GM12878 (cell line): Measurements from ENCODE around the gene PLG. TPM values are rescaled to one million over a fixed set of nuclear protein-coding genes. Genes with fewer than 3 reads are reported as not detected.

Source experiments
- ATAC-seq: fragments of 200-7000 bp; cut with Tn5 transposase; 3 replicates; pipeline ENCODE4 v1.9.1; 2020; ENCODE audit warnings: mild to moderate bottlenecking, moderate library complexity
- BruUV-seq: library from RNA; stranded (reverse); fragments of 400-500 nt; replicated peaks from 2 replicates; lab custom pipeline; 2021; lab: Mats Ljungman, UMichigan
- CTCF ChIA-PET: fragments of 300-600 bp; sonication (Branson Sonifier 250); formaldehyde crosslinking; extraction: SDS; loops from one replicate; lab custom pipeline; 2021; ENCODE audit warnings: inconsistent platforms; lab: Yijun Ruan, JAX
- POLR2A ChIA-PET: fragments of 350-600 bp; formaldehyde crosslinking; extraction: SDS; loops from one replicate; lab custom pipeline; 2021; ENCODE audit warnings: inconsistent platforms; lab: Charles Lee
- RAD21 ChIA-PET: fragments of 300-600 bp; sonication (Branson Sonifier 250); formaldehyde crosslinking; loops from one replicate; lab custom pipeline; 2023; ENCODE audit warnings: antibody characterized with exemption; ENCODE audit not compliant: unreplicated experiment; lab: Charles Lee
- SMC1A ChIA-PET: fragments of 300-600 bp; sonication (Branson Sonifier 250); formaldehyde crosslinking; loops from one replicate; lab custom pipeline; 2023; ENCODE audit not compliant: unreplicated experiment, uncharacterized antibody; lab: Charles Lee
- DNase-seq: peaks from one replicate; pipeline ENCODE4 v3.0.0-alpha.2; 2011; ENCODE audit warnings: low read depth, low spot score
- FAIRE-seq: peaks from 3 replicates; lab custom pipeline; 2011; peaks lifted over from hg19 to GRCh38; lab: Jason Lieb, UNC
- H2AFZ ChIP-seq: 2 replicates; pipeline ENCODE4 v1.6.0; 2011; ENCODE audit warnings: low read depth, low read length, control low read depth; ENCODE audit not compliant: control insufficient read depth
- H3K27ac ChIP-seq: 2 replicates; pipeline ENCODE4 v1.5.1; 2011; ENCODE audit warnings: control low read depth; ENCODE audit not compliant: control insufficient read depth, insufficient read depth
- H3K27me3 ChIP-seq, 2 experiments: replicated peaks in 1 of 2; 2 replicates each; pipeline versions ENCODE4 v1.6.0 to v1.6.1; 2011; ENCODE audit warnings: low read length in 1 of 2; ENCODE audit not compliant: control insufficient read depth in 2 of 2, insufficient read depth in 2 of 2
- H3K36me3 ChIP-seq, 2 experiments: 2 replicates each; pipeline ENCODE4 v1.5.1; 2011; ENCODE audit warnings: low read length in 1 of 2; ENCODE audit not compliant: control insufficient read depth in 2 of 2, insufficient read depth in 2 of 2
- H3K4me1 ChIP-seq: 2 replicates; pipeline ENCODE4 v1.6.1; 2011; ENCODE audit warnings: mild to moderate bottlenecking, low read length, moderate library complexity, mixed read lengths; ENCODE audit not compliant: control insufficient read depth, insufficient read depth
- H3K4me2 ChIP-seq: 2 replicates; pipeline ENCODE4 v1.6.0; 2011; ENCODE audit warnings: control low read depth; ENCODE audit not compliant: control insufficient read depth, insufficient read depth
- H3K4me3 ChIP-seq: fragments of 200-600 bp; sonication (generic); 2 replicates; pipeline ENCODE4 v1.5.1; 2016
- H3K79me2 ChIP-seq: 2 replicates; pipeline ENCODE4 v1.6.0; 2011; ENCODE audit warnings: low read length; ENCODE audit not compliant: control insufficient read depth, insufficient read depth
- H3K9ac ChIP-seq: 2 replicates; pipeline ENCODE4 v1.8.0; 2011; ENCODE audit warnings: low read length, control low read depth, mixed read lengths; ENCODE audit not compliant: control insufficient read depth, insufficient read depth
- H3K9me3 ChIP-seq: replicated peaks from 3 replicates; pipeline ENCODE4 v1.5.1; 2011; ENCODE audit warnings: mild to moderate bottlenecking, low read length; ENCODE audit not compliant: control insufficient read depth, insufficient read depth
- H4K20me1 ChIP-seq: 2 replicates; pipeline ENCODE4 v1.6.0; 2011; ENCODE audit not compliant: control insufficient read depth, insufficient read depth
- CBX5 ChIP-seq: sonication (generic); IDR thresholded peaks from 2 replicates; pipeline ENCODE4 v1.6.1; 2016; ENCODE audit warnings: low read depth, moderate library complexity, mild to moderate bottlenecking, inconsistent platforms
- CHD1 ChIP-seq: IDR thresholded peaks from 2 replicates; pipeline ENCODE4 v1.6.1; 2012; ENCODE audit warnings: low read depth, low read length, improper control_type of control experiment
- CREM ChIP-seq: IDR thresholded peaks from 2 replicates; pipeline ENCODE4 v1.6.1; 2014; ENCODE audit warnings: antibody characterized with exemption, low read depth
- HDAC2 ChIP-seq: fragments of 200-600 bp; sonication (generic); IDR thresholded peaks from 2 replicates; pipeline ENCODE4 v1.6.1; 2017
- IRF4 ChIP-seq: IDR thresholded peaks from 2 replicates; pipeline ENCODE4 v1.6.1; 2011; ENCODE audit warnings: low read depth, low read length
- JUND ChIP-seq: IDR thresholded peaks from 2 replicates; pipeline ENCODE4 v1.6.1; 2012; ENCODE audit warnings: low read depth, mild to moderate bottlenecking, low read length, improper control_type of control experiment, moderate library complexity
- KAT2A ChIP-seq: conservative IDR thresholded peaks from 2 replicates; pipeline ENCODE4 v1.6.1; 2011; ENCODE audit warnings: low read depth, low read length; ENCODE audit not compliant: control insufficient read depth
- MTA3 ChIP-seq: IDR thresholded peaks from 2 replicates; pipeline ENCODE4 v1.6.1; 2012; ENCODE audit warnings: low read length, inconsistent platforms, borderline replicate concordance
- MYB ChIP-seq: fragments of 150-350 bp; IDR thresholded peaks from 2 replicates; pipeline ENCODE4 v1.6.1; 2014; ENCODE audit warnings: mild to moderate bottlenecking, low read depth, low read length, borderline replicate concordance
- NR2C2 ChIP-seq: IDR thresholded peaks from 2 replicates; pipeline ENCODE4 v1.6.1; 2011; ENCODE audit warnings: borderline replicate concordance, low read depth; ENCODE audit not compliant: control insufficient read depth, insufficient read length
- POLR2AphosphoS5 ChIP-seq: IDR thresholded peaks from 2 replicates; pipeline ENCODE4 v1.6.1; 2011; ENCODE audit warnings: mild to moderate bottlenecking, low read length, inconsistent platforms
- SPI1 ChIP-seq: IDR thresholded peaks from 2 replicates; pipeline ENCODE4 v1.6.1; 2011; ENCODE audit warnings: low read depth, mild to moderate bottlenecking, low read length, moderate library complexity, borderline replicate concordance; ENCODE audit not compliant: insufficient read depth
- ZNF24 ChIP-seq: fragments of 450-650 bp; IDR thresholded peaks from 2 replicates; pipeline ENCODE4 v1.6.1; 2017; ENCODE audit warnings: antibody characterized with exemption, mild to moderate bottlenecking
- WGBS: methylation state at CpG from one replicate; pipeline ENCODE4 v1.1.6; 2016; ENCODE audit warnings: low lambda C conversion rate; ENCODE audit not compliant: insufficient replicate concordance, insufficient coverage; ENCODE audit errors: missing lambda C conversion rate; 5-methylcytosine and 5-hydroxymethylcytosine counted together
- in situ Hi-C: fragments of 300-500 bp; cut with MboI; formaldehyde crosslinking; loops from 9 replicates; pipeline ENCODE4 v1.14.3; 2018; ENCODE audit warnings: mixed read lengths
- intact Hi-C: fragments of 100-400 bp; cut with micrococcal nuclease; formaldehyde crosslinking; loops from one replicate; pipeline ENCODE4 v1.14.2; 2022; ENCODE audit not compliant: unreplicated experiment
- polyA plus RNA-seq, 11 experiments: library from polyadenylated mRNA; depleted of rRNA in 4 of 11; unstranded in 6 of 11; stranded (reverse) in 5 of 11; fragments of >200 nt; fragmentation: Nextera tagmentation in 4 of 11; fragmentation: Illumina TruSeq in 1 of 11; extraction: Ambion mirVana in 4 of 11; extraction: Trizol in 1 of 11; gene quantifications; 1 replicate in 1 of 11; 2 replicates in 10 of 11; pipeline versions ENCODE4 v1.2.1 to v1.2.3, GENCODE V29; 2011 to 2016; ENCODE audit warnings: inconsistent platforms in 2 of 11, missing spikeins in 2 of 11, low read depth in 1 of 11
- total RNA-seq, 4 experiments: library from RNA; depleted of rRNA in 3 of 4; stranded (reverse); fragments of >200 nt in 3 of 4; fragmentation: Illumina TruSeq in 1 of 4; extraction: Trizol in 1 of 4; gene quantifications; 2 replicates each; pipeline versions ENCODE4 v1.2.1 to v1.2.3, GENCODE V29; 2013 to 2021
- TF ChIP-seq, protein P1 (sequence below): fragments of 150-350 bp; IDR thresholded peaks from 2 replicates; pipeline ENCODE4 v1.6.1; 2014; ENCODE audit warnings: mild to moderate bottlenecking, low read depth, low read length
- TF ChIP-seq, protein P2 (sequence below): fragments of 450-650 bp; IDR thresholded peaks from 2 replicates; pipeline ENCODE4 v1.6.1; 2017; ENCODE audit warnings: mild to moderate bottlenecking, low read depth, inconsistent platforms; ENCODE audit not compliant: poor library complexity, severe bottlenecking
- TF ChIP-seq, protein P3 (sequence below): fragments of 450-650 bp; IDR thresholded peaks from 2 replicates; pipeline ENCODE4 v1.6.1; 2017; ENCODE audit warnings: mild to moderate bottlenecking

Gene PLG
- total and polyA plus RNA-seq, 10 of the 15 experiments (the other 5 are each of a cell fraction or from before 2014, with no cell fraction given) = 0.06 to 3.0 (median 0.97) TPM; not detected in 1

DNA sequence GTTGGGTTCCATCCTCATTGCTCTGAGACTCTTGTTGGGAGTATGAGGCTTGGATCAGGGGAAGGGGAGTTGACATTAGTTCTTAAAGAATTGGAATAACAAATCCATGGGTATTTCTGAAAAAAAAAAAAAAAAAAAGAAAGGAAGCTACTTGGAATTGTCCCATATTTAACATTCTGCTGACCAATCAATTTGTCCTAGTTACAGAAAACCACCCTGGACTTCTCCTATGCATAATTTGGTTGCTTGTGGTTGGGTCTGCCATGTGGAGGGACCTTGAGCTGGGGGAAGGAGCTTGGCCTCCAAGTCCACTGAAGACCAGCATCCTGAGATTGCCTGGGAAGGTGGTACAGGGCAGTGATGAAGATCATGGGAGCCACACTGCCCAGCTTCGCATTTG, 32.6 kb downstream of the PLG start:
- H3K79me2 ChIP-seq = no peaks in the 10 kb centered on the region
- RAD21 ChIA-PET = interaction anchor here (0.6 to 2.7 kb wide), 4 partner anchors 43 to 639 kb away, joined by 3 to 12 read pairs (median 4); no protein-coding TSS in a partner anchor
- DNase-seq (no peak), ATAC-seq (no peak), FAIRE-seq (no peak)
- H3K4me2 ChIP-seq = no peak overlapping the region
- SMC1A ChIA-PET = interaction anchor here (1.5 to 1.7 kb wide), 2 partner anchors 35 to 636 kb away, joined by 5 to 7 read pairs; no protein-coding TSS in a partner anchor
- no peaks in the 10 kb centered on the region; the same call in 2 of the 3 replicates for H3K9me3 ChIP-seq
- H3K4me3 ChIP-seq = no peak overlapping the region
- POLR2A ChIA-PET = no interaction called here
- 88% methylated on average over 1 of the region's 1 CpG for WGBS
- H2AFZ ChIP-seq = no peak overlapping the region
- no peaks in the 10 kb centered on the region for H3K27me3 ChIP-seq
- TF ChIP-seq IRF4 (no peak), MTA3 (no peak), MYB (no peak), NR2C2 (no peak), CBX5 (no peak), SPI1 (no peak), HDAC2 (no peak), CHD1 (no peak), JUND (no peak), POLR2AphosphoS5 (no peak), CREM (no peak), ZNF24 (no peak), KAT2A (no peak)
- TF ChIP-seq, protein P1, sequence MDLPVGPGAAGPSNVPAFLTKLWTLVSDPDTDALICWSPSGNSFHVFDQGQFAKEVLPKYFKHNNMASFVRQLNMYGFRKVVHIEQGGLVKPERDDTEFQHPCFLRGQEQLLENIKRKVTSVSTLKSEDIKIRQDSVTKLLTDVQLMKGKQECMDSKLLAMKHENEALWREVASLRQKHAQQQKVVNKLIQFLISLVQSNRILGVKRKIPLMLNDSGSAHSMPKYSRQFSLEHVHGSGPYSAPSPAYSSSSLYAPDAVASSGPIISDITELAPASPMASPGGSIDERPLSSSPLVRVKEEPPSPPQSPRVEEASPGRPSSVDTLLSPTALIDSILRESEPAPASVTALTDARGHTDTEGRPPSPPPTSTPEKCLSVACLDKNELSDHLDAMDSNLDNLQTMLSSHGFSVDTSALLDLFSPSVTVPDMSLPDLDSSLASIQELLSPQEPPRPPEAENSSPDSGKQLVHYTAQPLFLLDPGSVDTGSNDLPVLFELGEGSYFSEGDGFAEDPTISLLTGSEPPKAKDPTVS = no peak
- TF ChIP-seq, protein P2, sequence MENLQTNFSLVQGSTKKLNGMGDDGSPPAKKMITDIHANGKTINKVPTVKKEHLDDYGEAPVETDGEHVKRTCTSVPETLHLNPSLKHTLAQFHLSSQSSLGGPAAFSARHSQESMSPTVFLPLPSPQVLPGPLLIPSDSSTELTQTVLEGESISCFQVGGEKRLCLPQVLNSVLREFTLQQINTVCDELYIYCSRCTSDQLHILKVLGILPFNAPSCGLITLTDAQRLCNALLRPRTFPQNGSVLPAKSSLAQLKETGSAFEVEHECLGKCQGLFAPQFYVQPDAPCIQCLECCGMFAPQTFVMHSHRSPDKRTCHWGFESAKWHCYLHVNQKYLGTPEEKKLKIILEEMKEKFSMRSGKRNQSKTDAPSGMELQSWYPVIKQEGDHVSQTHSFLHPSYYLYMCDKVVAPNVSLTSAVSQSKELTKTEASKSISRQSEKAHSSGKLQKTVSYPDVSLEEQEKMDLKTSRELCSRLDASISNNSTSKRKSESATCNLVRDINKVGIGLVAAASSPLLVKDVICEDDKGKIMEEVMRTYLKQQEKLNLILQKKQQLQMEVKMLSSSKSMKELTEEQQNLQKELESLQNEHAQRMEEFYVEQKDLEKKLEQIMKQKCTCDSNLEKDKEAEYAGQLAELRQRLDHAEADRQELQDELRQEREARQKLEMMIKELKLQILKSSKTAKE = no peak
- TF ChIP-seq, protein P3, sequence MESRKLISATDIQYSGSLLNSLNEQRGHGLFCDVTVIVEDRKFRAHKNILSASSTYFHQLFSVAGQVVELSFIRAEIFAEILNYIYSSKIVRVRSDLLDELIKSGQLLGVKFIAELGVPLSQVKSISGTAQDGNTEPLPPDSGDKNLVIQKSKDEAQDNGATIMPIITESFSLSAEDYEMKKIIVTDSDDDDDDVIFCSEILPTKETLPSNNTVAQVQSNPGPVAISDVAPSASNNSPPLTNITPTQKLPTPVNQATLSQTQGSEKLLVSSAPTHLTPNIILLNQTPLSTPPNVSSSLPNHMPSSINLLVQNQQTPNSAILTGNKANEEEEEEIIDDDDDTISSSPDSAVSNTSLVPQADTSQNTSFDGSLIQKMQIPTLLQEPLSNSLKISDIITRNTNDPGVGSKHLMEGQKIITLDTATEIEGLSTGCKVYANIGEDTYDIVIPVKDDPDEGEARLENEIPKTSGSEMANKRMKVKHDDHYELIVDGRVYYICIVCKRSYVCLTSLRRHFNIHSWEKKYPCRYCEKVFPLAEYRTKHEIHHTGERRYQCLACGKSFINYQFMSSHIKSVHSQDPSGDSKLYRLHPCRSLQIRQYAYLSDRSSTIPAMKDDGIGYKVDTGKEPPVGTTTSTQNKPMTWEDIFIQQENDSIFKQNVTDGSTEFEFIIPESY = no peak
- in situ Hi-C loops = no loop called here
- intact Hi-C loops = loop anchor here (5.0 kb wide), 1 partner anchor 198 kb away; no protein-coding TSS in a partner anchor
- H3K9ac ChIP-seq = no peak overlapping the region
- BruUV-seq = no TSS peak
- no peaks in the 10 kb centered on the region for H4K20me1 ChIP-seq
- no peaks in the 10 kb centered on the region for H3K36me3 ChIP-seq
- peaks cover 27% of the 10 kb centered on the region for H3K4me1 ChIP-seq
- no peak overlapping the region for H3K27ac ChIP-seq
- CTCF ChIA-PET = interaction anchor here (0.6 to 3.8 kb wide), 6 partner anchors 9 to 1621 kb away, joined by 3 to 73 read pairs (median 4); no protein-coding TSS in a partner anchor
